Nucleus accumbens (tissue), 56 donors: ENCODE data around the gene TNS3.
"Not testable (repeated sequence)": the region's sequence is repeated elsewhere in the genome, so short reads cannot be mapped to it uniquely, and the experiment has no call there.

Source experiments
- DNase-seq, 56 donors: peaks; one replicate each; lab custom pipeline; 2025; lab: John Stamatoyannopoulos, UW

The TNS3 gene

DNA sequence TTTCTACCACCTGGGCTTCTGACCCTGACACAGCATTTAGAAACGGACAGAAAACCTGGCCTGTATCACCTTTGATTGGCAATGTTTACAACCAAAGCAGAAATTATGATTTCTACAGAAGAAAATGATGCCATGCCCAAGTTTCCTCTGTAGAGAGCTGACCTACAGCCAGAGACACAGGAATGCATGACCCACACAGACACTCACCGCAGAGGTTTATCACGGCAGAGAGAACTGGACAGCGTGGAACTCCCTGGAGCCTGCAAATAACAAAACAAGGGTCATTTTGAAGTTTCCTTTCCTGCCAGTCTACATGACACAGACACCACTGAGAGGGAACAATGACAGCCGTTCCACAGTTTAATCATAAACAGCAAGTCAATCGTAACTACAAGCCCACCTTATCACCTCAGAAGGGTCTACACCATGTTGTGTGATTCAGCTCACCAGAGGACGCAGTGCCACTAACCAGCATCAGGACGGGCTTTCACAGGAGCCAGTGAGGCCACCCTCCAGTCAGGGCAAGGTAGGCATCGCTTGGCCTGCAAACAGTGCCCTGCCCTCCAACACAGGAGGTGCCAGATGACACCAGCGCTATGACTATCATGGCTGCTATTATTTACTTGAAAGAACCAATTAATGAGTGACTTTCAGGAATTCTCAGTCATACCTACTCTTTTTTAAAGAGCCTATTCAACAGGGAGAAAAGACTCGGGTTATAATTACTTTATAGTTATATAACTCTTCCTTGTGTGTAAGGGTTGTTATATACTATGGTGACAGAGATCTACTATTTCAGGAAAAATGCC lies 139.9 kb downstream of the TNS3 start:
- no peak for DNase-seq

DNA sequence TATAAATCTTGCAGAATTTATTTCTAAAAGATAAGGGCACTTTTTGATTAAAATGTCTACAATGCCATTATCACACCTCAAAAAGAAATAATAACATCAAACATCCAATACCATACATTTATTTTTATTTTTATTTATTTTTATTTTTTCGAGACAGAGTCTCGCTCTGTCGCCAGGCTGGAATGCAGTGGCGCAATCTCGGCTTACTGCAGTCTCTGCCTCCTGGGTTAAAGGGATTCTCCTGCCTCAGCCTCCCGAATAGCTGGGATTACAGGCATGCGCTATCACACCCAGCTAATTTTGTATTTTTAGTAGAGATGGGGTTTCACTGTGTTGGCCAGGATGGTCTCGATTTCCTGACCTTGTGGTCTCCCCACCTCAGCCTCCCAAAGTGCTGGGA lies 140.9 kb downstream of the TNS3 start:
- not testable (repeated sequence) for DNase-seq

- no peak for DNase-seq
Measured at GRCh38 chr7:47440320-47440719, 141.6 kb downstream of the TNS3 start.

- no peak for DNase-seq
Measured at GRCh38 chr7:47439181-47439667, 142.7 kb downstream of the TNS3 start.

- no peak for DNase-seq
Measured at GRCh38 chr7:47438411-47439029, 143.4 kb downstream of the TNS3 start.

DNA sequence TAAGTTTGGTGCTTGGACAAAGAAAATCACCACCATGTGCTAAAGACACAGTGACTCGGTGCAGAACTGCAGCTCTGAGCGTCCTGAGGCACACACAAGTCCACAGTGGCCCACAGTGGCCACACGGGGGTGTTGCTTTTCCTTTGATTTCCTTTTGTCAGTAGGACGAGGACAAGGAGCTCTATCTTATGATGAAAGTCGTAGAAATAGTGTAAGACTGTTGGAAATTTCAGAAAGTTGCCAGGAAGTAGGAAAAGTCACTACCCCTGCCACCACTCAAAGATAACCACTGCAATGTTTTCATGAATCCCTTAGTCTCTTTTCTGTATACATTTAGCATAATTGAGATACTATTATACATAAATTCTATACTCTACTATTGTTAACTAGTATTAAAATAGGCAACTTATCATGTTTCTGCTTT lies 146.0 kb downstream of the TNS3 start:
- DNase-seq = peak in 30 of 56 donors; percentile 7 to 63 (median 22)

GRCh38 chr7:47433564-47433895 lies 148.4 kb downstream of the TNS3 start:
- no peak for DNase-seq

DNA sequence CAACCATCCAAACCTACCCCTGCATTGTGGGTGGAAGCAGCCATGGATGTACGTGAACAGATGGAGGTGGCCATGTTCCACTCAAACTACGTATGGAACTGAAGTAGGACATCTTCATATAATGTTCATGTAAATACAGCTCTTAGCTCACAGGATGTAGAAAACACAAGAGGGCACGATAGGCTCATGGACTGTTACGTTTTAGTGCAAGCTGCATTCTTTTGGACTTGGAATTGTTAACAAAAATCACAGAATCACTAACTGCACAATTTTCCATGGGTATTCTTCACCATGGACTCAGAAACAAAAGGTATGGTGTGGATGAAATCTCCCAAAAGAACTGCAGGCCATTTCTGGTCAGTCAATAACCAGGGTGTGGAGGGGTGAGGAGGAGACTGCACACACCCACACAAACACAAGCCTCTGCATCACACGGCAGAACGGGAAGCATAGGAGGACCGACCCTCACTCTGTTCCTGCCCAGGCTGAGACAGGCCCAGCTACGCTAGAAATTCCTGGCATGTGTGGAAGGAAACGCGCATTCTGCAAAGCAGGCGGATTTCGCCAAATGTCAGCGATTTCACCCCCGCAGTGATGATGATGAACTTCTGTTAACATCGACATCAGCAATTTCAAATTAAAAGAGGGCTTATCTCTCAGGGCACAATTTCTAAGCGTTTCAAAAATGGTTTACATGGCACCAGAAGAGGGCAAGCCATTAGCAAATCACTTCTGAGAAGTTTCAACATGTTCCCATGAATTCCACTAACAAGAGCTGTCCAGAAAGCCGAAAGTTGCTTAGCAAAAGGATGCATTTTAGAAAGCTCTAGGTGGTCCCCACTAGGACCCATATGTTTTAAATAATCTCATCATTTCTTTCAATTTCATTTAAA lies 149.0 kb downstream of the TNS3 start:
- no peak for DNase-seq

DNA sequence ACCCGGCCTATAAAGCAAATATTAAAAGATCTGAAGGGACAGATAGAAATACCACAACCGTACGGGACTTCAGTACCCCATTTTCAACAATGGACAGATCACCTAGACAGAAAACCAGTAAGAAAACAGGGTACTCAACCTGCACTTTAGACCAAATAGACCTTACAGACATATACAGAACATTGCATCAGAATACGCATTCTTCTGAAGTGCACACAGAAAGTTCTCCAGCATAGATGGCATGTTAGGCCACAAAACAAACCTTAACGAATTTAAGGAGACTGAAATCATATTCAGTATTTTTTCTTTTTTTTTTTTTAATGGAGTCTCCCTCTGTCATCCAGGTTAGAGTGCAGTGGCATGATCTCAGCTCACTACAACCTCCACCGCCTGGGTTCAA lies 151.5 kb downstream of the TNS3 start:
- no peak for DNase-seq

DNA sequence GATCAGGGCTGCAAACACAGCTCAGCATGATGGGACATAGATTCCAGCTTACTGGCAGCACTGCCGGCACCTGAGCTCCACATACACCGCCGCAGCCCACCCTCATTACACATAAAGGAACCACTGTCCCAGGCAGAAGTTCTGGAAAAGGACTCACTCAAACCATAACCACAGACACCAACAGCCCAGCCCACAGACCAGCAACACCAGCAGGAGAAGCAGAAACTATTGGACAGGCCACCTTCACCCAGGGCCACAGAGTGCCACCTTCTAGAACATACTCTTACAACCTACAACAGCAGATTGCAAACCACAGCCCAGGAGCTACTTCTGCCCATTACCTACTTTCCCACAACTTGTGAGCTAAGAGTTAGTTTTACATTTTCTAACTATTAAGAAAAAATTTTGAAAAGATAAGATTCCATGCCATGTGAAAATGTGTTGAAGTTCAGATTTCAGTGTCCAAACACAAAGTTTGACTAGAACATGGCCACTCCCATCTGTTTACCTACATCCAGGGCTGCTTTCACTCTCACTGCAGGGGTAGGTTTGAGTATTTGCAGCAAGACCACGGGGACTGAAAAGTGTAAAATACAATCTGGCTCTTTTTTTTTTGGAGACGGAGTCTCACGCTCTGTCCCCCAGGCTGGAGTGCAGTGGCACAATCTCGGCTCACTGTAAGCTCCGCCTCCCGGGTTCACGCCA lies 153.0 kb downstream of the TNS3 start:
- DNase-seq = no peak

DNA sequence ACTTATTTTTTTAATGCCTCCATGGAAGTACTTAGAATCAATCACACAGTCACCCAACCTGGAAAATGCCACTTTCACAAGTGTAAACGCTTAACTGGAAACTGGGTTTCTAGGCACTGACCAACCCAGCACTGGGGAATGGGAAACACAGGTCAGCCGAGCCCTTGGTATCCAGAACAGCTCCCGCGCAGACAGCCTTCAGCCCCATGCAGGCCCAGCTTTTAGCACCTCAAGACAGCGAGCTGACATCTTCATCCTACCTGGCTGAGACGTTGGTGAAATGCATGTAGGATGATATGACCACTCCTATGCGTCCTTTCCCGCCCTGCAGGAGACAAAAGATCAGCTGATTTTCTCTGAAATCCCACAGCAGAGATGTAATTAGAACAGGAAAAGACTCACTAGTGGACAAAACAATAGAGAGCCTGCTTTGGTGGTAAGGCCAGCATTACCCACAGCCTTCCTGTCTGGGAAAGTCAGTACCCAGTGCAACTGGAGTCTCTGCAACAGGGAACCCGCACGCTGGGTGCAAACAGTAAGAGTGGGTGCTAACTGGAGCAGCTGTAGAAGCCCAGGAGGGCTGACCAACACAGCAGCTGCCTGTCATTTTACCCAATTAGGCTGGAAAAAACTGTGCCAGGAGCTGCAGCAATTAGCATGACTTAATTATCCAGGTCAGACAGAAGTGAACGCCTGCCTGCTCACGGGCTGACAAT lies 153.7 kb downstream of the TNS3 start:
- peak in 2 of 56 donors; percentile 13 to 15 for DNase-seq

- DNase-seq = peak in 1 of 56 donors; percentile 9
Measured at GRCh38 chr7:47427051-47427643, 154.8 kb downstream of the TNS3 start.

GRCh38 chr7:47424523-47424922 lies 157.4 kb downstream of the TNS3 start:
- DNase-seq = no peak

- DNase-seq = no peak
Measured at GRCh38 chr7:47423196-47423595, 158.7 kb downstream of the TNS3 start.

- no peak for DNase-seq
Measured at GRCh38 chr7:47422611-47423010, 159.3 kb downstream of the TNS3 start.

DNA sequence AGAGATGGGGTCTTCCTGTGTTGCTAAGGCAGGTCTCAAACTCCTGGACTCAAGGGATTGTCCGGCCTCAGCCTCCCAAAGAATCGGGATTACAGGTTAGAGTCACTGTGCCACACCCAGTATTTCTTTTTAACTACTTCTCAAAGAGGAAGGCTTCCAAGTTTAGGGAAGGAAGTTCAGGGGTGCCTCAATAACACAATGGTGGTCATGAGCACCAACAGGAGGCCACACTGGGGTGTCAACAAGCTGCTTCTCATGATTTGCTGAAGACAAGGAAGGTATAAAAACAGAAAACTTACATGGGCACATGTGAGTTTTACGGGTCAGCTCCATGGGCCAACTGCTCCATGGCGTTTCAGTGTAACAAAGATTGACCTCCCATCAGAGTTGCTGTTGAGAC lies 160.5 kb downstream of the TNS3 start:
- no peak for DNase-seq

- no peak for DNase-seq
Measured at GRCh38 chr7:47420122-47420780, 161.7 kb downstream of the TNS3 start.

- no peak for DNase-seq
Measured at GRCh38 chr7:47419471-47419870, 162.4 kb downstream of the TNS3 start.
